CD1c-positive myeloid dendritic cell (primary cell): ENCODE results near the gene CAPRIN1.

Experiments
- DNase-seq: peaks from one replicate; pipeline ENCODE4 v3.0.0-alpha.2; 2016; ENCODE audit errors: extremely low spot score

CAPRIN1 gene

DNA sequence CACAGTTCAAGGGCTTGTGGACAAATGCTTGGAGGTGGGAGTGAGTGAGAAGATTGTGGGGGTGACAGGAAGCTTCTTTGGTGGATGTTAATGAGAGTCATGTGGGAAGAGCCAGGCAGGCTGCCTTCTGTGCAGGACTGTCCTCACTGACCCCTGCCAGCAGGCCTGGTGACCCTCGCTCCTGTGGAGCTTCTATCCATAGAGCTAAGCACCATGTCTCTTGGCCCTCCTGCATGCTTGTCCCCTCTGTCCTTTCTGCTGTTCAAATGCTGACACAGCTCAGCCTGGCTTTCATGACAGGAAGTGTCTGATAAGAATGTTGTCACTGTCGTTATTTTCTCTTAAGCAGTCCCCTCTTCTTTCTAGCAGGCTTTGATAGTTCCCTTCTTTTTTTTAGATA is 91.5 kb downstream of the CAPRIN1 start:
- no peak for DNase-seq

- no peak for DNase-seq
Observed at GRCh38 chr11:34145073-34145472, 93.5 kb downstream of the CAPRIN1 start.

DNA sequence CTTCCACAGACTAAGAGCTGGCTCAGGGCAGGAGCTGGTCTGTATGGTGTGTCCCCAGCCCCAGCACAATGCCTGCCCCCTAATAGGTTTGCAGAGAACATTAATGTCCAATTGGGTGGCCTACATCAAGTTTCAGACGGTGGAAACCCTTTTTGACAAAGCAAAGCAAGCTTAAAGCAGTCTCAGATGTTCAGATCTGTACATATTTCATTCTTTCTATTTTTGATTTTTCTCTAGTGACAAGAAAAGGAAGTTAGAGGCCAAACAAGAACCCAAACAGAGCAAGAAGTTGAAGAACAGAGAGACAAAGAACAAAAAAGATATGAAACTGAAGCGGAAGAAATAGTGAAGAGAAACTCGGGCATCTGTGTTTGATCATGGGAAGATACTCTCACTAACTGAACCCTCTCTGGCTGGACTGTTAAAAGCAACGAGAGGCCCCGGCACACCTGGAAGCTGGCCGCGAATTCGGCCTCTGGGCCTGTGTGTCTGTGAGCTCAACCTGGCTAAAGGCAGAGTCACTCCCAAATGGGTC is 94.4 kb downstream of the CAPRIN1 start:
- DNase-seq: no peak

- DNase-seq: no peak
Observed at GRCh38 chr11:34146411-34146810, 94.9 kb downstream of the CAPRIN1 start.

GRCh38 chr11:34146866-34147265 is 95.3 kb downstream of the CAPRIN1 start:
- no peak for DNase-seq

DNA sequence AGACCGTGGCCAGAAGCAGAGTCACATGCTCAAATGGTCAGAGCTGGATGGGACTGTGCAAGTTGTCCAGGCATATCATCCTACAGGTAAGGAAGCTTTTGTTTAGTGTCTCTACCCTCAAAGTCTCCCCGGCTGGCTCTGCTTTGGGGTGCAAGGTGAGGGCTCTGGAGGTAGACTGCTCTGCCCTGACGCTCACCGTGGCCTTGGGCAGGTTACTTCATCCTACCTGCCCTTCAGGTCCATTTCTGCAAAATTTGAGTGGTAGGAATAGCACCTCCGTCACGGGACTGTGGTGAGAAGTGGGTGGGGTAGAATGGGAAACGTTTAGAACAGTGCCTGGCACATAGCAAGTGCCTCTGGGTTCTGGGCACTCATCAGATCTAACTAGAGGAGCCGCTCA is 96.0 kb downstream of the CAPRIN1 start:
- no peak for DNase-seq

DNA sequence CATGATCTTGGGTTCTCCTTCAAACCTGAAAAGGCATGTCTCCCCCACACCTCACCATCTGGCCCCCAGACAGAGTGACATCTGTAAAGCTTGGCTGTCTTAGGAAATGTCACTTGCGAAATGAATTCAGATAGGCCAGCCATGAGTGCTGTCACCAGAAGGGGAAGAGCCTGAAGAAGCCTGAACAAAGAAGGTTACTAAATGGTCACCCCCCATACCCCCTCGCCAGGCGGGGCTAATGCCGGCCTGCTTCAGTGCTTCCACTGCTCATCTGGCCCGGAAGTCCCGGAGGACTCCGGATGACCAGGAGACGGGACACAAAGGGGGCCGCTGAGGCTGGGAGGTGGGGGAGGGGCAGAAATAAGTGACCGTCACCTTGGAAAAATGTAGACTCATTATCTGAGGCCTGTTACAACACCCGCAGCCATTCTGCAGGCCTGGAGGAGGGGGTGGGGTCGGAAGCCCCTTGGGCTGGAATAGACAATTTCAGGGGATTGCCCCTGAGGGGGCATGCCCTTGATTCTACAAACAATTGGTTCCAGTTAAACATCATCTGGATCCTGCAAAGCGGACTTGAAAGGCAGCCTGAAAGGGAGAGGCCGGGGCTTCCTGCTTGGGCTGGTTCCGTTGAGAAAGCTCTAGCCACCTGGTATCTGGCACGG is 97.1 kb downstream of the CAPRIN1 start:
- no peak for DNase-seq

- no peak for DNase-seq
Observed at GRCh38 chr11:34149274-34149673, 97.7 kb downstream of the CAPRIN1 start.

- no peak for DNase-seq
Observed at GRCh38 chr11:34149786-34150185, 98.3 kb downstream of the CAPRIN1 start.

GRCh38 chr11:34150494-34151151 is 99.1 kb downstream of the CAPRIN1 start:
- DNase-seq: no peak
